OCI-LY3 (cell line): Measurements from ENCODE around the gene KCNH2.

Source experiments
- H2AFZ ChIP-seq: fragments of 200-600, 300-600 bp; shearing (Covaris generic); 2 replicates; pipeline ENCODE4 v1.6.0; 2014; ENCODE audit warnings: antibody characterized with exemption, low read depth, low read length
- H3K27ac ChIP-seq: fragments of 200-600, 300-600 bp; sonication (generic); 2 replicates; pipeline ENCODE4 v1.5.1; 2014; ENCODE audit warnings: mild to moderate bottlenecking, low read length, moderate library complexity, mixed read lengths
- H3K27me3 ChIP-seq: fragments of 200-600, 300-600 bp; sonication (generic); 2 replicates; pipeline ENCODE4 v1.6.1; 2014; ENCODE audit warnings: low read depth, low read length, mixed read lengths
- H3K36me3 ChIP-seq: fragments of 200-600, 300-600 bp; sonication (generic); replicated peaks from 2 replicates; pipeline ENCODE3; 2014; ENCODE audit warnings: low read depth, low read length, mixed read lengths
- H3K4me1 ChIP-seq: fragments of 300-600, 200-600 bp; sonication (generic); 2 replicates; pipeline ENCODE4 v1.6.1; 2014; ENCODE audit warnings: low read length, mixed read lengths
- H3K4me2 ChIP-seq: fragments of 200-600, 300-600 bp; sonication (generic); 2 replicates; pipeline ENCODE4 v1.6.1; 2014; ENCODE audit warnings: low read length, mixed read lengths
- H3K4me3 ChIP-seq: fragments of 300-600, 200-600 bp; sonication (generic); 2 replicates; pipeline ENCODE4 v1.5.1; 2014; ENCODE audit warnings: antibody characterized with exemption, mild to moderate bottlenecking, low read length, moderate library complexity
- H3K79me2 ChIP-seq: fragments of 300-600, 200-600 bp; shearing (Covaris generic); 2 replicates; pipeline ENCODE4 v1.6.1; 2014; ENCODE audit warnings: mild to moderate bottlenecking, low read length, mixed read lengths
- H3K9ac ChIP-seq: fragments of 300-600, 200-600 bp; shearing (Covaris generic); 2 replicates; pipeline ENCODE4 v1.6.0; 2014; ENCODE audit warnings: mild to moderate bottlenecking, low read length, moderate library complexity
- H3K9me3 ChIP-seq: fragments of 200-600, 300-600 bp; shearing (Covaris generic); 2 replicates; pipeline ENCODE4 v1.6.1; 2014; ENCODE audit warnings: low read length, mixed read lengths; ENCODE audit not compliant: insufficient read depth
- H4K20me1 ChIP-seq: fragments of 200-600, 300-600 bp; sonication (generic); 2 replicates; pipeline ENCODE4 v1.6.1; 2016; ENCODE audit warnings: low read length, mixed read lengths; ENCODE audit not compliant: insufficient read depth
- CTCF ChIP-seq: fragments of 200-600, 300-600 bp; sonication (generic); IDR thresholded peaks from 2 replicates; pipeline ENCODE4 v1.5.1; 2014; ENCODE audit warnings: antibody characterized with exemption, low read length, low read depth
- EZH2phosphoT487 ChIP-seq: fragments of 200-600 bp; shearing (Covaris generic); IDR thresholded peaks from 2 replicates; pipeline ENCODE4 v1.6.1; 2018; ENCODE audit warnings: antibody characterized with exemption, mixed run types, low read depth

KCNH2 gene

GRCh38 chr7:151008511-151009323, 30.6 kb upstream of the KCNH2 start:
- TF ChIP-seq CTCF (peak; percentile 49), EZH2phosphoT487 (no peak)
- peaks cover 2% of the 10 kb centered on the region; the same call in 1 of the 2 replicates for H3K27me3 ChIP-seq
- no peaks in the 10 kb centered on the region for H3K4me1 ChIP-seq
- H3K9me3 ChIP-seq = no peaks in the 10 kb centered on the region
- no peak overlapping the region for H3K27ac ChIP-seq
- no peaks in the 10 kb centered on the region for H4K20me1 ChIP-seq
- H3K36me3 ChIP-seq = no peaks in the 10 kb centered on the region
- H3K4me2 ChIP-seq = no peak overlapping the region
- H3K9ac ChIP-seq = no peak overlapping the region
- H3K79me2 ChIP-seq = no peaks in the 10 kb centered on the region
- no peak overlapping the region for H2AFZ ChIP-seq
- no peak overlapping the region for H3K4me3 ChIP-seq

GRCh38 chr7:151008143-151008510, 30.0 kb upstream of the KCNH2 start:
- no peaks in the 10 kb centered on the region for H4K20me1 ChIP-seq
- H3K4me1 ChIP-seq = no peaks in the 10 kb centered on the region
- no peak for TF ChIP-seq CTCF
- no peak for TF ChIP-seq EZH2phosphoT487
- H3K9ac ChIP-seq = no peak overlapping the region
- no peaks in the 10 kb centered on the region for H3K9me3 ChIP-seq
- no peak overlapping the region for H3K4me2 ChIP-seq
- no peaks in the 10 kb centered on the region for H3K36me3 ChIP-seq
- H3K79me2 ChIP-seq = no peaks in the 10 kb centered on the region
- no peak overlapping the region for H3K4me3 ChIP-seq
- no peak overlapping the region for H3K27ac ChIP-seq
- no peak overlapping the region for H2AFZ ChIP-seq
- H3K27me3 ChIP-seq = peaks cover 2% of the 10 kb centered on the region; the same call in 1 of the 2 replicates

- H3K9me3 ChIP-seq = no peaks in the 10 kb centered on the region
- H3K9ac ChIP-seq = no peak overlapping the region
- H3K27me3 ChIP-seq = peaks cover 2% of the 10 kb centered on the region; the same call in 1 of the 2 replicates
- no peaks in the 10 kb centered on the region for H3K79me2 ChIP-seq
- H3K4me1 ChIP-seq = no peaks in the 10 kb centered on the region
- H3K4me3 ChIP-seq = no peak overlapping the region
- no peak overlapping the region for H3K4me2 ChIP-seq
- H3K27ac ChIP-seq = no peak overlapping the region
- TF ChIP-seq EZH2phosphoT487 (no peak), CTCF (no peak)
- no peak overlapping the region for H2AFZ ChIP-seq
- H4K20me1 ChIP-seq = no peaks in the 10 kb centered on the region
- no peaks in the 10 kb centered on the region for H3K36me3 ChIP-seq
These were observed 29.4 kb upstream of the KCNH2 start for GRCh38 chr7:151007469-151007898.

- H2AFZ ChIP-seq = no peak overlapping the region
- no peak overlapping the region for H3K9ac ChIP-seq
- no peak for TF ChIP-seq CTCF
- TF ChIP-seq EZH2phosphoT487 = no peak
- peaks cover 2% of the 10 kb centered on the region; the same call in 1 of the 2 replicates for H3K27me3 ChIP-seq
- H3K27ac ChIP-seq = no peak overlapping the region
- H3K9me3 ChIP-seq = no peaks in the 10 kb centered on the region
- no peaks in the 10 kb centered on the region for H3K79me2 ChIP-seq
- no peaks in the 10 kb centered on the region for H3K4me1 ChIP-seq
- H3K4me3 ChIP-seq = no peak overlapping the region
- no peak overlapping the region for H3K4me2 ChIP-seq
- H3K36me3 ChIP-seq = no peaks in the 10 kb centered on the region
- no peaks in the 10 kb centered on the region for H4K20me1 ChIP-seq
These were observed 28.6 kb upstream of the KCNH2 start for GRCh38 chr7:151006590-151007300.
